Limb (tissue), 2 donors: ENCODE measurements around the gene RNF43.

ENCODE experiments used
- DNase-seq, 2 donors: peaks; one replicate each; pipeline ENCODE4 v3.0.0-alpha.2; 2016; ENCODE audit errors: extremely low spot score in 2 of 2

Gene RNF43

GRCh38 chr17:58382108-58382871 is 35.0 kb downstream of the RNF43 start:
- DNase-seq: no peak

GRCh38 chr17:58381124-58382035 is 36.0 kb downstream of the RNF43 start:
- DNase-seq: no peak

GRCh38 chr17:58380207-58381123 is 36.9 kb downstream of the RNF43 start:
- DNase-seq: no peak

- DNase-seq: no peak
These were observed 37.9 kb downstream of the RNF43 start for GRCh38 chr17:58379511-58379824.

GRCh38 chr17:58378733-58379510 is 38.4 kb downstream of the RNF43 start:
- DNase-seq: no peak

- DNase-seq: no peak
These were observed 39.7 kb downstream of the RNF43 start for GRCh38 chr17:58377661-58378060.

- DNase-seq: no peak
These were observed 40.2 kb downstream of the RNF43 start for GRCh38 chr17:58377093-58377601.

GRCh38 chr17:58376472-58377000 is 40.8 kb downstream of the RNF43 start:
- no peak for DNase-seq

- no peak for DNase-seq
These were observed 41.5 kb downstream of the RNF43 start for GRCh38 chr17:58375811-58376210.

- no peak for DNase-seq
These were observed 42.1 kb downstream of the RNF43 start for GRCh38 chr17:58375256-58375655.

GRCh38 chr17:58373923-58374322 is 43.4 kb downstream of the RNF43 start:
- no peak for DNase-seq

- no peak for DNase-seq
These were observed 44.3 kb downstream of the RNF43 start for GRCh38 chr17:58373003-58373402.

GRCh38 chr17:58371300-58371950 is 45.9 kb downstream of the RNF43 start:
- DNase-seq: no peak

- no peak for DNase-seq
These were observed 46.6 kb downstream of the RNF43 start for GRCh38 chr17:58370716-58371115.

- no peak for DNase-seq
These were observed 47.0 kb downstream of the RNF43 start for GRCh38 chr17:58370309-58370708.

- no peak for DNase-seq
These were observed 47.9 kb downstream of the RNF43 start for GRCh38 chr17:58369214-58370031.

GRCh38 chr17:58368860-58369213 is 48.5 kb downstream of the RNF43 start:
- DNase-seq: no peak
